Parathyroid adenoma (tissue), 2 donors: ENCODE results near the gene FMR1.

Experiments used
- H2AFZ ChIP-seq: fragments of 300-600 bp; sonication (generic); one replicate; pipeline ENCODE4 v1.7.0; 2017; ENCODE audit warnings: antibody characterized with exemption, mild to moderate bottlenecking
- H3K27ac ChIP-seq: fragments of 300-600 bp; sonication (generic); one replicate; pipeline ENCODE4 v1.7.0; 2017
- H3K27me3 ChIP-seq: fragments of 300-600 bp; sonication (generic); one replicate; pipeline ENCODE4 v1.7.0; 2017; ENCODE audit warnings: low read length; ENCODE audit not compliant: control insufficient read depth, insufficient read depth
- H3K36me3 ChIP-seq: fragments of 300-600 bp; sonication (generic); one replicate; pipeline ENCODE4 v1.7.0; 2017; ENCODE audit warnings: low read length; ENCODE audit not compliant: control insufficient read depth, insufficient read depth
- H3K4me1 ChIP-seq: fragments of 300-600 bp; sonication (generic); one replicate; pipeline ENCODE4 v1.7.0; 2017; ENCODE audit warnings: control low read depth
- H3K4me2 ChIP-seq: fragments of 300-600 bp; sonication (generic); one replicate; pipeline ENCODE4 v1.7.0; 2017; ENCODE audit warnings: low read length
- H3K4me3 ChIP-seq: fragments of 300-600 bp; sonication (generic); one replicate; pipeline ENCODE4 v1.7.0; 2017; ENCODE audit warnings: low read depth, low read length
- H3K79me2 ChIP-seq: fragments of 300-600 bp; sonication (generic); one replicate; pipeline ENCODE4 v1.7.0; 2017; ENCODE audit warnings: control low read depth
- H3K9ac ChIP-seq: fragments of 300-600 bp; sonication (generic); one replicate; pipeline ENCODE4 v1.7.0; 2017; ENCODE audit warnings: mild to moderate bottlenecking
- H3K9me3 ChIP-seq: fragments of 300-600 bp; sonication (generic); one replicate; pipeline ENCODE4 v1.7.0; 2017; ENCODE audit warnings: low read length; ENCODE audit not compliant: control insufficient read depth
- TF ChIP-seq, protein P1 (sequence below): fragments of 300-600 bp; sonication (generic); IDR thresholded peaks from one replicate; pipeline ENCODE4 v1.7.0; 2017; ENCODE audit warnings: antibody characterized with exemption, mild to moderate bottlenecking
- donor health status: primary hyperparathyroidism.

Gene FMR1

GRCh38 chrX:147912093-147912801 lies 528 bp downstream of the FMR1 start:
- Histone ChIP-seq H3K9ac (peak overlapping the region; percentile 84), H3K27ac (peak overlapping the region; percentile 90), H2AFZ (peak overlapping the region; percentile 72), H3K4me2 (peak overlapping the region; percentile 61), H3K27me3 (no peaks in the 10 kb centered on the region), H3K79me2 (peaks cover 7% of the 10 kb centered on the region), H3K4me3 (peak overlapping the region; percentile 85), H3K36me3 (no peaks in the 10 kb centered on the region), H3K9me3 (no peaks in the 10 kb centered on the region), H3K4me1 (no peaks in the 10 kb centered on the region)
- TF ChIP-seq, protein P1, sequence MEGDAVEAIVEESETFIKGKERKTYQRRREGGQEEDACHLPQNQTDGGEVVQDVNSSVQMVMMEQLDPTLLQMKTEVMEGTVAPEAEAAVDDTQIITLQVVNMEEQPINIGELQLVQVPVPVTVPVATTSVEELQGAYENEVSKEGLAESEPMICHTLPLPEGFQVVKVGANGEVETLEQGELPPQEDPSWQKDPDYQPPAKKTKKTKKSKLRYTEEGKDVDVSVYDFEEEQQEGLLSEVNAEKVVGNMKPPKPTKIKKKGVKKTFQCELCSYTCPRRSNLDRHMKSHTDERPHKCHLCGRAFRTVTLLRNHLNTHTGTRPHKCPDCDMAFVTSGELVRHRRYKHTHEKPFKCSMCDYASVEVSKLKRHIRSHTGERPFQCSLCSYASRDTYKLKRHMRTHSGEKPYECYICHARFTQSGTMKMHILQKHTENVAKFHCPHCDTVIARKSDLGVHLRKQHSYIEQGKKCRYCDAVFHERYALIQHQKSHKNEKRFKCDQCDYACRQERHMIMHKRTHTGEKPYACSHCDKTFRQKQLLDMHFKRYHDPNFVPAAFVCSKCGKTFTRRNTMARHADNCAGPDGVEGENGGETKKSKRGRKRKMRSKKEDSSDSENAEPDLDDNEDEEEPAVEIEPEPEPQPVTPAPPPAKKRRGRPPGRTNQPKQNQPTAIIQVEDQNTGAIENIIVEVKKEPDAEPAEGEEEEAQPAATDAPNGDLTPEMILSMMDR = no peak

DNA sequence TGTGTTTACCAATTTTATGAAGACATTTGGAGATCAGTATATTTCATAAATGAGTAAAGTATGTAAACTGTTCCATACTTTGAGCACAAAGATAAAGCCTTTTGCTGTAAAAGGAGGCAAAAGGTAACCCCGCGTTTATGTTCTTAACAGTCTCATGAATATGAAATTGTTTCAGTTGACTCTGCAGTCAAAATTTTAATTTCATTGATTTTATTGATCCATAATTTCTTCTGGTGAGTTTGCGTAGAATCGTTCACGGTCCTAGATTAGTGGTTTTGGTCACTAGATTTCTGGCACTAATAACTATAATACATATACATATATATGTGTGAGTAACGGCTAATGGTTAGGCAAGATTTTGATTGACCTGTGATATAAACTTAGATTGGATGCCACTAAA lies 1.9 kb downstream of the FMR1 start:
- Histone ChIP-seq H3K36me3 (no peaks in the 10 kb centered on the region), H3K9ac (no peak overlapping the region), H3K4me2 (peak overlapping the region; percentile 61), H3K79me2 (peaks cover 7% of the 10 kb centered on the region), H3K9me3 (no peaks in the 10 kb centered on the region), H3K27me3 (no peaks in the 10 kb centered on the region), H3K27ac (no peak overlapping the region), H3K4me3 (peak overlapping the region; percentile 85), H3K4me1 (peaks cover under 1% of the 10 kb centered on the region), H2AFZ (no peak overlapping the region)
- TF ChIP-seq, protein P1 = no peak

DNA sequence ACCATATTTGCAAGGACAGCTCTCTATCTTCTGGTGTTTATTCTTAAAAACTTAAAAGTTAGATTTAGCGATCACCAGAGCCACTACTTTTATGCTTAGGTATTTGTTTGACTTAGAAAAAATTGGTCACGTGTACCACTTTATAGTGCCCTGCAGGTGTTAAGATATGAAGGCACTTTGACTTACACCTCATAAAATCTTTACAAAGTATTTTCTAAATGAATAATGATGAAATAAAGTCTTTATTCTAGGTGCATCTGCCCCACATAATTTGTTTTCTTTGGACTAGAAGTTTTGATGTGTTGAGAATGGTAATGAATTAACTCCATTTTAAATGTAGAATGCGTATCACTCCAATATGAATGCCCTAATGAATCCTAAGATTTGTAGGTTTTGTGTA lies 2.9 kb downstream of the FMR1 start:
- H3K36me3 ChIP-seq = no peaks in the 10 kb centered on the region
- no peak overlapping the region for H2AFZ ChIP-seq
- no peak overlapping the region for H3K9ac ChIP-seq
- TF ChIP-seq, protein P1 = no peak
- no peak overlapping the region for H3K27ac ChIP-seq
- H3K4me3 ChIP-seq = no peak overlapping the region
- peaks cover 7% of the 10 kb centered on the region for H3K79me2 ChIP-seq
- H3K4me2 ChIP-seq = no peak overlapping the region
- peaks cover 9% of the 10 kb centered on the region for H3K4me1 ChIP-seq
- no peaks in the 10 kb centered on the region for H3K27me3 ChIP-seq
- H3K9me3 ChIP-seq = no peaks in the 10 kb centered on the region

DNA sequence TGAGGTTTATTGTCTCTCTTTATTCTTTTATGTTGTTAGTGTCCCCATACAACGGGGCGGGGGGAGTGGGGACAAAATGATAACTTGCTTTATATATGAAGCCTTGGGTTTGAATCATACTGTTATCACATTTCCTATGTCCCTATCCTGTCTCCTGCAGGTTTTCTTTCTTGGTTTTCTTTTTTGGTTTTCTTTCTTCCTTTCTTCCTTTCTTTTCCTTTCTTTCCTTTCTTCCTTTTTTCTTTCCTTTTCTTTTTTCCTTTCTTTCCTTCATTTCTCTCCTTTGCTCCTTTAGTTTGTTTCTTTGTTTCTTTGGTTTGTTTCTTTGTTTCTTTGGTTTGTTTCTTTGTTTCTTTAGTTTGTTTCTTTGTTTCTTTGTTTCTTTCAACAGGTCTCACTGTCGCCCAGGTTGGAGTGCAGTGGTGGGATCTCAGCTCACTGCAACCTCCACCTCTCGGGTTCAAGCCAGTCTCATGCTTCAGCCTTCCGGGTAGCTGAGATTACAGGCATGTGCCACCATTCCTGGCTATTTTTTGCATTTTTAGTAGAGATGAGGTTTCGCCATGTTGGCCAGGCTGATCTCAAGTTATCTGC lies 4.8 kb downstream of the FMR1 start:
- H3K9me3 ChIP-seq = no peaks in the 10 kb centered on the region
- no peak overlapping the region for H3K9ac ChIP-seq
- H3K27me3 ChIP-seq = no peaks in the 10 kb centered on the region
- no peak overlapping the region for H3K27ac ChIP-seq
- H3K36me3 ChIP-seq = no peaks in the 10 kb centered on the region
- TF ChIP-seq, protein P1 = no peak
- H3K4me3 ChIP-seq = no peak overlapping the region
- no peak overlapping the region for H2AFZ ChIP-seq
- H3K4me2 ChIP-seq = no peak overlapping the region
- H3K79me2 ChIP-seq = peaks cover 9% of the 10 kb centered on the region
- peaks cover 16% of the 10 kb centered on the region for H3K4me1 ChIP-seq
